ENCODE measurements around the gene CDHR4.
"Not testable (repeated sequence)": the region's sequence is repeated elsewhere in the genome, so short reads cannot be mapped to it uniquely, and the experiment has no call there.

The CDHR4 gene

GRCh38 chr3:49779358-49780079 lies 20.2 kb downstream of the CDHR4 start:
- DNase-seq: no peak

DNA sequence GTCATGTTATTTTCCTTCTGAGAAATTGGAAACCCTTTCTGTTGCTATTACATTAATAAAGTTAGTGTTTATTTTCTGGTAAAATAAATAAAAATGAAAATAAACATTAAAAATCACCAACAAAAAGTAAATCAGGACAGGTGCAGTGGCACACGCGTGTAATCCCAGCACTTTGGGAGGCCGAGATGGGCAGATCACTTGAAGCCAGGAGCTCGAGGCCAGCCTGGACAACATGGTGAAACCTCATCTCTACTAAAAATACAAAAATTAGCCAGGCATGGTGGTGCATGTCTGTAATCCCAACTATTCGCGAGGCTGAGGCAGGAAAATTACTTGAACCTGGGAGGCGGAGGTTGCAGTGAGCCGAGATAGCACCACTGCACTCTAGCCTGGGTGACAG lies 23.6 kb downstream of the CDHR4 start:
- DNase-seq: not testable (repeated sequence)

GRCh38 chr3:49775538-49775937 lies 24.1 kb downstream of the CDHR4 start:
- no peak for DNase-seq

- no peak for DNase-seq
Measured at GRCh38 chr3:49772703-49773102, 27.0 kb downstream of the CDHR4 start.

DNA sequence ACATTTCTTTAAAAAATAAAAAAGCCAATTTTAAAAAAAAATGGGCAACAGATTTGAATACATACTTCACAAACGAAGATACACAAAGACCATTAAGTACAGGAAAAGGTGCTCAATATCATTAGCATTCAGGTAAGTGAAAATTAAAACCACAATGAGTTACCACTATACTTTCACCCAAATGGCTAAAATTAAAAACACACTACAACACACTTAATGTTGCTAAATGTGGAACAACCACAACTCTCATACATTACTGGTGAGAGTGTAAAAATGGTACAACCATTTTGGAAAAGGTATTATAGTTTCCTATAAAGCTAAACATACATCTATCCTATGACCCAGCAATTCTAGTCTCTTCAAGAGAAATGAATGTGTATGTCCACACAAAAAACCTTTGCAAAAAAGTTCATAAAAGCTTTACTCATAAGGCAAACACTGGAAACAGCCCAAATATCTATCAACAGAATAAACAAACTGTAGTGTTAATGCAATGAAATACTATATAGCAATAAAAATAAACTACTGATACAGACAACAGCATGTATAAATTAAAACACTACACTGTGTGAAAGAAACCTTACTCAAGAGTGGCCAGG lies 28.2 kb downstream of the CDHR4 start:
- no peak for DNase-seq

GRCh38 chr3:49769926-49770325 lies 29.7 kb downstream of the CDHR4 start:
- DNase-seq: no peak

DNA sequence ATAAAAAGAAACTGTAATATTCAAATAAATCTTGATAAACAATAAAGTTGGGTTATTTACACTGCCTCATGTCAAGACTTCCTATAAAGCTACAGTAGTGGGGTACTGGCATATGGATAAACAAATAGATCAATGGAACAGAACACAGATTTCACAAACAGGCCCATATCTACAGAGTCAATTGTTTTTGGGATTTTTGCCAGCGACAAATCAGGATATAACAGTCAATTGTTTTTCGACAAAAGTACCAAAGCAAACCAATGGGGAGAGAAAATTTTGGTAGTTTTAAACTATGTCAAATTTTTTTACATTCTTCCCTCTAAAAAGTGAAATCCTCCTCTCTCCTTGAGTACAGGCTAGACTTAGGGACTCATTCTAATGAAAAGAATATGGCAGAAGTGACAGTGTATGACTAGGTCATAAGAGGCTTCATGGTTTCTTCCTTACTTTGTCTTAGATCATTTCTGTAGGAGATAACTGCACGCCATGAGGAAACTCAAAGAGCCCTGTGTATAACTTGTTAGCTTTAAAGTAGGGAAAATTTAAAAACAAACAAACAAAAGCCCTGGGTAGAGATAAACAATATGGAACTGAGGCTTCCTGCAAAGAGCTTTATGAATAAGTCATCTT lies 30.3 kb downstream of the CDHR4 start:
- DNase-seq: no peak

GRCh38 chr3:49763981-49764380 lies 35.7 kb downstream of the CDHR4 start:
- DNase-seq: no peak

DNA sequence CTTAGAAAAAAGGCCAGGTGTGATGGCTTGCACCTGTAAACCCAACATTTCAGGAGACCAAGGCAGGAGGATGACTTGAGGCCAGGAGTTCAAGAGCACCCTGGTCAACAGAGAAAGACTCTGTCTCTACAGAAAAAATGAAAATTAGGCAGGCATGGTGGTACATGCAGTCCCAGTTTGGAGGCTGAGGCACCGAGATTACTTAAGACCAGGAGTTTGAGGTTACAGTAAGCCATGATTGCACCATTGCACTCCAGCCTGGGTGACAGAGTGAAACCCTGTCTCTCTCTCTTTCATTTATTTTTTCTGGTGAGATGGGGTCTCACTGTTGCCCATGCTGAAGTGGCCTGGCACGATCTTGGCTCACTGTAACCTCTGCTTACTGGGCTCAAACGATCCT lies 38.0 kb downstream of the CDHR4 start:
- DNase-seq: no peak

DNA sequence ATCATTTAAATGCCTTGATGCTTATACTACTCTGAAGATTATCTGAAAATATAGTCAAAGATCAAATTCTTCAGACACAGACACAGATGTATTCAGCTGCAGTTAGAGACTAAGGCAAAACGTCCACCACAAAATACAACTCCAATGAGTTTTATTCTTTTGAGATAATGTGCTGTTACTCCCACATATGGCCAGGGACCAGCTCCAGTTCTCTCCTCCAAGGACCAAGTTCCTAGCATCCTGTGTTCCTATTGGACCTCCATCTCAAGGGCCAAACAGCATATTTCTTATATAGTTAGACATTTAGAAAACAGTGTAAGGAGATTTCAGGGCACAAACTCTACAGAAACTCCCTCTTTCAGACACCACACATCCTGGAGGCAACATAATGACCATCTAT lies 40.4 kb downstream of the CDHR4 start:
- no peak for DNase-seq

- no peak for DNase-seq
Measured at GRCh38 chr3:49757197-49757596, 42.5 kb downstream of the CDHR4 start.

- DNase-seq: no peak
Measured at GRCh38 chr3:49756036-49756435, 43.6 kb downstream of the CDHR4 start.

- DNase-seq: no peak
Measured at GRCh38 chr3:49754536-49754935, 45.1 kb downstream of the CDHR4 start.

- no peak for DNase-seq
Measured at GRCh38 chr3:49751501-49751900, 48.2 kb downstream of the CDHR4 start.

DNA sequence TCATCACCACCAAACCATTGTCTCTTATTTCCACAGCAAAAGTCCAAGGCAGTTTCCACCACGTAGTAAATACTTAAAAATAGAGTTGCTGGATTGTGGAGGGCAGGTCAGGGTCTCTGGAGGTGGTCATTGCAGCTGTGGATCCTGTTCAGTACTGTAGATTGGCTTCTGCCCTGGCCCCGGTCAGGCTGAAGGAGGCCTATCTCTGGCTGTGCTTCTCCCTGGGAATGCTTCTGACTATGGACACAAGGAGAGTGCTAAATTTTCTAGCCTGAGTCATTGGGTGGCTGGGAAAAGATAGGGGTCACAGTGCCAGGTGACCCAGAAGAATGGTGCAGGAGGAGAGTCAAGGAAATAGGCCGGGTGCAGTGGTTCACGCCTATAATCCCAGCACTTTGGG lies 49.6 kb downstream of the CDHR4 start:
- DNase-seq: no peak

- DNase-seq: not testable (repeated sequence)
Measured at GRCh38 chr3:49748874-49749273, 50.8 kb downstream of the CDHR4 start.

- DNase-seq: no peak
Measured at GRCh38 chr3:49747792-49748480, 51.7 kb downstream of the CDHR4 start.

- DNase-seq: no peak
Measured at GRCh38 chr3:49745986-49746385, 53.7 kb downstream of the CDHR4 start.
